ENCODE results near the gene WDFY2.

The WDFY2 gene

GRCh38 chr13:51794964-51795363 lies 210.7 kb downstream of the WDFY2 start:
- no peak for FAIRE-seq
- no peak for DNase-seq (ENCODE audit: low spot score)

DNA sequence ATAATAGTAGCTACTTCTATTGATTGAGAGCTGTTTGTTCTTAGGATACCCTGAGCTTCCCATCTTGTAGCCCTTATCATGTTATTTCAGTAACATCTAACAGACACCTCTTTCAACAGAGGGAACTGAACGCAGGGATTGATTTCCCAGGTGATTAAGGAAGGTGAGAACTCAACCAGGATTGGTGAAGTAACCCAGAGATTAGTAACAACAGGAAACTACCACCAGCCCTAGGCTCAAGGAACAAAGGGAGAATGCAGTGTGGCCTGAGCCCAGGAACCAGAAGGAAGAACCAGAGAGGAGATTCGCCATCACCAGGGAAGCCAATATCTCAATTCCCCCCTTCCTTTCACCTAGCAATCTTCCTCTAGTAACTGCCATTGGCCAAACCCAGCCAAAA lies 211.2 kb downstream of the WDFY2 start:
- DNase-seq (ENCODE audit: low spot score) (no peak), FAIRE-seq (no peak)

DNA sequence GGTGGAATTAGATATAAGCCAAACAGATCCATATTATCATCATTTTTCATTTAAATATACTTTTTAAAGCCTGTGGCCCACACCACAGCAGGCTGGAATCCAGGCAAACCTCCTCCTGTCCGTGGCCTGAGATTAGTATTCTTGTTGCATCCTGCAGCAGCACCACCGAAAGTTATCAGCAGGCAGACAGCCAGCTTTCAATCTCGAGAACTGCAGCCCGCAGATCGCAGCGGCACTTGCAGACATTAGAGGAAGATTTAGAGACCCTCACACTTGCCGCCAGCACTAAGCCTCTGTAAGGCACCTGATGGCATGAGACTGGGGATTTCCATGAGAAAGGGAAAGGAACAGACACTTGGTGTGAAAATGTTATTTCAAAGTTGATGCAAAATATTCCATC lies 212.3 kb downstream of the WDFY2 start:
- no peak for DNase-seq (ENCODE audit: low spot score)
- FAIRE-seq: no peak

GRCh38 chr13:51797664-51798488 lies 213.6 kb downstream of the WDFY2 start:
- DNase-seq (ENCODE audit: low spot score) (peak; percentile 47), FAIRE-seq (no peak)

GRCh38 chr13:51799261-51799660 lies 215.0 kb downstream of the WDFY2 start:
- FAIRE-seq (no peak), DNase-seq (ENCODE audit: low spot score) (no peak)

- FAIRE-seq (no peak), DNase-seq (ENCODE audit: low spot score) (no peak)
These were observed 216.2 kb downstream of the WDFY2 start for GRCh38 chr13:51800486-51800885.

- DNase-seq (ENCODE audit: low spot score) (no peak), FAIRE-seq (no peak)
These were observed 217.4 kb downstream of the WDFY2 start for GRCh38 chr13:51801631-51802099.

DNA sequence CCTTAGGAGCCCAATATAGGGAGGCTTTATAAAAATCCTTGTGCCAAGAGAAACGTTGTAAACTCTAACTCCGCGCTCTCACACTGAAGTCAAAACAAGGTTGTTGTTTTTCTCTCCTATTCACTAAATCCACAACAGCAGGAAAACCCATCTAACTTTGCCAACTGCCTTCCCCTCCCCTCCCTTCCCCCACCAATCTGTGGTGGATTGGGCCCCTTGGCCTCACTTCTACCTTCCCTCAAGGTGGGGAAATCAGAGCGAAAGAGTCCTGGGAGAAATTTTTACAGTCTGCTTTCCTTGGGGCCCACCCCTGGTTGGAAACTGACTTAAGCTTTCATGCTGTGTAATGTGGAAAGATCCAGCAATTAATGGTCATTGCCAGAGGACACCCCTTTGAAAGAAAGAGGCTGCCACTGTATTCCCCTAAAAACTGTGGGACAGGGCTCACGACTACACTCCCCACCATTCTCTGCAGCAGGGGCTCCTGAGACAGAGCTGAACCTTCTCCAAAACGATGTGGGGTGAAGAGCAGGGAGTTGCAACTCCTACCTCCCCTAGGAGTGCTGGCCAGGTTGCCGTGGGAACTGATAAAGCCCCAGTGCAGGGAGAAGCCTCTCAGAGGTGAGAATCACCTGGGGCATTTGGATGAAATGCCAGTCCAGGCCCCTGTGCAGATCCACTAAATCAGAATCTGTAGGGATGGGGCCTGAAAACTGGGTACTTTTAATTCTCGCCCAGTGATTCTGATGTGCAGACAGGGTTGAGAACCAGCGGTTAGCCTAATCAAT lies 218.6 kb downstream of the WDFY2 start:
- no peak for FAIRE-seq

DNA sequence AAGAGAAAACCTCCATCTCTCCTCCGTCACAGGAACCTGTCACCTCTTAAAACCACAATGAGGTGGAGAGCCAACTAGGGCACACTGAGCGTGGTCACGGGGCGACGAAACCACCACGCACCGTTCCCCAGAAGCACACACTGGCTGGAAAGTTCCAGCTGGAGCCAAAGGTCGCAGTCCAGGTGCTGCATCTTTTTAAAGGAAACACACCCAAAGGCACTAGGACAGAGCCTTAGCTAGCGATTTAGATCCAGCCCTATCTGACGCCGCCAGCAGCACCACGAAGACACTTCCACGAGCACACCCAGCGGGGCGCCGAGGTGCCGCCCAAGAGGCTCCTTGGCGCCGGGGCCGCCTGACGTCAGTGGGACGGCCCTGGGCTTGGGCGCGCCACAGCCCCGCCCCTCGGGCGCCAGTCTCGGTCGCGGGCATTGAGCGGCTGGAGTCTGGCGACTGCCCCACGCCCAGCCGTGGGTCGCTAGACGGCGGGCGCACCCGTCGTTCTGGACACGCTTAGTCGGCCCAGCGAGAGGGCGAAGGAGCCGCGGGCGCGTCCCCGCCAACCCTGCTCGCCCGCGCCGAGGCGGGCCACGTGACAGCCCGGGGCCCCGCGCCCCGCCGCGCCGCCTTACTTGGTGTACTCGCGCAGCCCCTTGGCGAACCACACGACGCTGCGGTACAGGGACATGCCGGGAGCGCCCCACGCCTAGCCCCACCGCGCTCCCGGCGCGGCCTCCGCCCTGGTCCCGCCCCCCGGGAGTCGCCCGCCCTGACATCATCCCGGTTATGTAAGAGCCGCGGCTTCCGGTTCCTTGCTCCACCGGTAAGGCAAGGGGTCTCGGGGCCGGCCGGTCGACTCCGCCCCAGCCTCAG lies 219.4 kb downstream of the WDFY2 start, which contains the start of gene DHRS12:
TSS of gene DHRS12 (minus strand) at position 742 of the 873 bp plus-strand sequence. CDS start 4,504 bp downstream, outside the sequence.
- DNase-seq (ENCODE audit: low spot score) (peak; percentile 60), FAIRE-seq (no peak)

More for the DNA sequence above, 218.6 kb downstream of the WDFY2 start:
- no peak for DNase-seq (ENCODE audit: low spot score)

DNA sequence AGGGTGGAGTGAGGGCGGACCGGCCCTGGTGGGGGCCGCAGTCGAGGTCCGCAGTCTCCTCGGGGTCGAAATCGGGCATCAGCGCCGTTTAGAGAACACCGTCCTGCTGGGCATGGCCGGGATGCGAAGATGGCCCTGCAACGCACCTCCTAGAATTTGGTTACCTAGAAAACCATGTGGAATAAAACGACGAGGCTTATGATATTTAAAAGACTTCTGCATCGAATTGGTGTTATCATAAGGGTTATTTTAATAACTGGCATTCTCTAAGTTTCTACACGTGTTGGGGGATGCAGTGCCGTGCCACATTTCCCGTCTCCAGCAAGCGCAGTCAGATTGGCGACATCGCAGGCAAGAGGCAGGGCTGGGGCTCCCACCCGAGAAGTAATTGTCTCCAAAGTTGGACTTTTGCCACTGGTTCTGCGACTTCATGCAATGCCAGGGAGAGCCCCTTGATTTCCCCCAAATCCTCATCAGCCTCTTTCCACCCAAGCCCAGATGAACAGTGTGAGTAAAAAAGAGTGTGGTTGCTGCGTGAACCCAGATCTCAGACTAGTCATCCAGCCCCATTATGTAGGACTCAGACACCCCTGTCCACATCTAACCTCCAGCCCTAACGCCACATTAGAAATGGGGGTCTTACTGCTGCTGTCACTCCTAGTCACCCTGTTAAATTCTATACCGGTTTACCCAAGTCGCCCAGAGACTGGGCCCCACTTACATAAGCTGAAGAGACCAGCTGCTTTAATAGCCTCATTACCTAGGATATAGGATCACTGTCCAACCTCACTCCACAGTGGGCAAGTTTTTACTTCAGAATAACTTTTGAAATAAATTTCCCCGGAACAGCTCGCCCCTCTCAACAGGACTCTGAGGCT lies 220.3 kb downstream of the WDFY2 start:
- DNase-seq (ENCODE audit: low spot score): no peak

GRCh38 chr13:51805313-51805712 lies 221.1 kb downstream of the WDFY2 start:
- FAIRE-seq: no peak
- no peak for DNase-seq (ENCODE audit: low spot score)

More for the DNA sequence above, 220.3 kb downstream of the WDFY2 start:
- no peak for FAIRE-seq

GRCh38 chr13:51805925-51806324 lies 221.7 kb downstream of the WDFY2 start:
- DNase-seq (ENCODE audit: low spot score) (no peak), FAIRE-seq (no peak)

DNA sequence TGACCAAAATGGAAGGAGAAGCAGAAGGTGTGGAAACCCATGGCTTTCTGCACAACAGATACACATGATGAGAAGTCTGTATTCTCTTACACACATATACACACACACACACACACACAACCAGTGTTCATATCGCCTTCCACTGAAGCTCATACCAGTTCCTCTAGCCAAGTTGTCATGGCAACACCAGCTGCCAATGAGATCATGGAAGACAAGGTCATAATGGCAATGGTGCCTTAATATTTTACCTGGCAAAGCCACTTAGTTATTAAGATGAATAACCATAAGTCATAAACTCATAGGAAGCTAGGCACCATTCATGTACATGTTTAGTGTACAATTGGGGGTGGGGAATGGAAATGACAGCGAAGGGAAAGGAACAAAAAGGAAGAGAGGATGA lies 222.3 kb downstream of the WDFY2 start:
- DNase-seq (ENCODE audit: low spot score): no peak
- no peak for FAIRE-seq

- FAIRE-seq: no peak
- no peak for DNase-seq (ENCODE audit: low spot score)
These were observed 222.8 kb downstream of the WDFY2 start for GRCh38 chr13:51807041-51807440.

GRCh38 chr13:51808811-51809210 lies 224.5 kb downstream of the WDFY2 start:
- FAIRE-seq: no peak
- DNase-seq (ENCODE audit: low spot score): no peak

GRCh38 chr13:51811046-51811445 lies 226.8 kb downstream of the WDFY2 start:
- DNase-seq (ENCODE audit: low spot score): no peak
- FAIRE-seq: no peak

DNA sequence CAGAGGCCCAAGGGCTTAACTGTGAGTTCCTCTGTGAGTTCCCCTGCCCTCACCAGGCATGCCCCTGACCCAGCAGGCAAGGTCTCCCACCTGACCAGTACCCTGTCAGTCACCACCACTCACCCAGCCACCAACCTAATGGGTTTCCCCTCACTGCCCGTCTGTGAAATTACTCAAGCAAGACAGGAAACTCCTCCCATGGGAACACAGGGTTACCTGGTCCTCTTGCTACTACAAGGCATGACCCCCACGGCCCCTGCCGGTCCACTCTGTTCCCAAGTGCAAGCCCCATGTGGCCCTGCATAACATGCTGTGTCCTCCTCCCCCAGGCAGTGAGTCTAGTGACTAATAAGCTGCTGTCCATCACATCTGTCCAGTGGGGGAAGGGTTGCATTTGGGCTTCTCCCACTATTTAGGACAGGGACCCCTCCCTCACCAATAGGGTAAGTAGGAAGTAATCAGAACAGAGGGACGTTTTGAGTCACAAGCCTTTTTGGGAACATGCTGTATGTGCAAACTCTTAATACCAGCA lies 227.7 kb downstream of the WDFY2 start:
- FAIRE-seq (no peak), DNase-seq (ENCODE audit: low spot score) (no peak)

DNA sequence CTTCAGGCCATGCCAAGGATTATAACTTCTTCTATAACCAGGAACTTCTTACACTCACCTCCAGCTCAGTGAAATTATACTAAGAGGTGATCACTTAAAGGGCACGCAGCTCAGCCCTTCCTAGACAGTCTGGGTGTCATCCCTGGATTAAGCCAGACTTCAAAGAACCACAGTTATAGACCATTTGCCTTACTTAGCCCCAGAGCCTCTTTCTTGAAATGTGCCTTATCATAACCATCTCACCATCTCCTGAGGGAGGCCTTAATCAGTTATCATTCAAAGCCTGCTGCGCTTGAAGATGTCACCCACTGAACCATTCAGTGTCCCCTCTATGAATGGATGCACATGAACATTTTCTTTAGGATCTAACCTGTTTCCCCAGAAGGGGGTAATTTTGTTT lies 229.8 kb downstream of the WDFY2 start:
- FAIRE-seq (no peak), DNase-seq (ENCODE audit: low spot score) (no peak)

DNA sequence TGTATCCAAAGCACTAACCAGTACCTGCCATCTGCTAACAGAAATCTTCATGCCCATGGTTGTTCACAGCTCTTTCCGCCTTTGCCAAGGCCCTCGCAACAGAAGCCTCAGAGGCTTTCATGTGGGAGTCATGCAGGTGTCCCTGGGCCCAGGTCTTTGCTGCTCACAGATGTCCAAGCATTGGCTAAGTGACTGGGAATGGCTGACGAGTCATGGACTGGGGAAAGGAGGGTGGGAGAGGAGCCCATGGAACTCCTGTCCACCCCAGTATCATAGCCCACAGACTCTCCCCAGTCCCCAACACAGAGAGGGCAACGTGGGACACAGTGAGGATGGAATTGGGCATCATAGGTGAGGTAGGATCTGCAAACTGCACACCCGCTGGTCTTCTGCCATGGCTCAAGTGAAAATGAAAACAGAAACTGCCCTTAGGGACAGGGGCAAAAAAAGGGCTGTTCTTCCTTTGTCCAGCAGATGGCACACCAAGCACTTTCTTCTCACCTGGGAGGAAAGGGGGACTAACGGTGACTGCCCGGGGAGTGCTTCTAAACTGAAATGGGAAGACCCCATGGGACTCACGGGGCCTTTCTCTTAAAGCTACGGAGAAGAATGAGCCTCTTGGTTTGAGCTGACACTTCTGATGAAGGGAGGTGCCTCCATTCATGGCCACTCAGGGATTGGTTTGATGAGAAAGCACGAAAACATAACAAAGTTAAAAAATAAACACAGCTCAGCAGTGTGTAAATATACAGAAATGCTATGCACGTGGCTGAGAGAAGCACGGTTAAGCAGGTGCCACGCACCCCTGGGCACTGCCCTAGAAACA lies 230.8 kb downstream of the WDFY2 start:
- FAIRE-seq: no peak
- DNase-seq (ENCODE audit: low spot score): peak; percentile 30
